BE2C (cell line): ENCODE results near the gene DEFB124.
"Not testable (repeated sequence)": the region's sequence is repeated elsewhere in the genome, so short reads cannot be mapped to it uniquely, and the experiment has no call there.

Experiments used
- DNase-seq: peaks from one replicate; pipeline ENCODE4 v3.0.0-alpha.2; 2020
- H3K27me3 ChIP-seq: fragments of 250-450 bp; sonication (Bioruptor Pico); 2 replicates; pipeline ENCODE4 v1.5.1; 2020; ENCODE audit warnings: mild to moderate bottlenecking
- H3K36me3 ChIP-seq: fragments of 250-450 bp; sonication (Bioruptor Pico); 2 replicates; pipeline ENCODE4 v1.5.1; 2020; ENCODE audit warnings: mild to moderate bottlenecking
- H3K4me1 ChIP-seq: fragments of 250-450 bp; sonication (Bioruptor Pico); 2 replicates; pipeline ENCODE4 v1.5.1; 2020
- H3K4me3 ChIP-seq: 2 replicates; pipeline ENCODE4 v1.5.1; 2011; ENCODE audit warnings: low read depth, low read length
- H3K9me3 ChIP-seq: fragments of 250-450 bp; sonication (Bioruptor Pico); 2 replicates; pipeline ENCODE4 v1.5.1; 2020
- TF ChIP-seq, protein P1 (sequence below): IDR thresholded peaks from 2 replicates; pipeline ENCODE4 v1.5.1; 2012; ENCODE audit warnings: mild to moderate bottlenecking, low read depth, low read length

Gene DEFB124

GRCh38 chr20:31505903-31506302 lies 31.0 kb upstream of the DEFB124 start:
- Histone ChIP-seq H3K4me1 (no peaks in the 10 kb centered on the region), H3K4me3 (no peak overlapping the region), H3K9me3 (no peaks in the 10 kb centered on the region), H3K27me3 (no peaks in the 10 kb centered on the region), H3K36me3 (no peaks in the 10 kb centered on the region)
- TF ChIP-seq, protein P1, sequence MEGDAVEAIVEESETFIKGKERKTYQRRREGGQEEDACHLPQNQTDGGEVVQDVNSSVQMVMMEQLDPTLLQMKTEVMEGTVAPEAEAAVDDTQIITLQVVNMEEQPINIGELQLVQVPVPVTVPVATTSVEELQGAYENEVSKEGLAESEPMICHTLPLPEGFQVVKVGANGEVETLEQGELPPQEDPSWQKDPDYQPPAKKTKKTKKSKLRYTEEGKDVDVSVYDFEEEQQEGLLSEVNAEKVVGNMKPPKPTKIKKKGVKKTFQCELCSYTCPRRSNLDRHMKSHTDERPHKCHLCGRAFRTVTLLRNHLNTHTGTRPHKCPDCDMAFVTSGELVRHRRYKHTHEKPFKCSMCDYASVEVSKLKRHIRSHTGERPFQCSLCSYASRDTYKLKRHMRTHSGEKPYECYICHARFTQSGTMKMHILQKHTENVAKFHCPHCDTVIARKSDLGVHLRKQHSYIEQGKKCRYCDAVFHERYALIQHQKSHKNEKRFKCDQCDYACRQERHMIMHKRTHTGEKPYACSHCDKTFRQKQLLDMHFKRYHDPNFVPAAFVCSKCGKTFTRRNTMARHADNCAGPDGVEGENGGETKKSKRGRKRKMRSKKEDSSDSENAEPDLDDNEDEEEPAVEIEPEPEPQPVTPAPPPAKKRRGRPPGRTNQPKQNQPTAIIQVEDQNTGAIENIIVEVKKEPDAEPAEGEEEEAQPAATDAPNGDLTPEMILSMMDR = no peak
- DNase-seq = no peak

DNA sequence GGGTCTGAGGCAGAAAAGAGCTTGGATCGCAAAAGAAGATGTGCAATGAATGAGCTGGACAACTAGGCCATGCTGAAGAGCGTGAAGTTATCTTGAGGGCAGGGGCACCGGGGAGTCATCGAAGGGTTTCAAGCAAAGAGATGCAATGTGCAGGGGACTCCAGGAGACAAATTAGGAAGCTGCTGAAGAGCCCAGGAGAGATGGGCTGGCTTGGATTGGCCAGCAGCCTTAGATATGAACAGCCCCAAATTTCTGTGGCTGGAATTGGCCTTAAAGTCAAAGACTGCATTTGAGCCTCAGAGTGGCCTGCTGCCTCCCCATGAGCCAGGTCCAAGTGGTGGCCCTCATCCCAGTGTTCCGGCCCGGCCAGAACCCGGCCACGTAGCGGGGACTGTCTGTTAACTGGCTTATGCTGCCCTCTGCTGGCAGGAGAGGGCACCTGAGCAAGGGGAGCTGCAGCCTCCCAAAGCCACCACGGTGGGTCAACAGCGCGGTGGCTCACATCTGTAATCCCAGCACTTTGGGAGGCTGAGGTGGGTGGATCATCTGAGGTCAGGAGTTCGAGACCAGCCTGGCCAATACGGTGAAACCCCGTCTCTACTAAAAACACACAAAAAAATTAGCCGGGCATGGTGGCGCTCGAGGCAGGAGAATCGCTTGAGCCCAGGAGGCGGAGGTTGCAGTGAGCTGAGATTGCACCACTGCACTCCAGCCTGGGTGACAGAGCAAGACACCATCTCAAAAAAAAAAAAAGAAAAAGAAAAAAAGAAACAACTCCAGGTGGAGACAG lies 28.2 kb upstream of the DEFB124 start:
- DNase-seq = peak; percentile 88

DNA sequence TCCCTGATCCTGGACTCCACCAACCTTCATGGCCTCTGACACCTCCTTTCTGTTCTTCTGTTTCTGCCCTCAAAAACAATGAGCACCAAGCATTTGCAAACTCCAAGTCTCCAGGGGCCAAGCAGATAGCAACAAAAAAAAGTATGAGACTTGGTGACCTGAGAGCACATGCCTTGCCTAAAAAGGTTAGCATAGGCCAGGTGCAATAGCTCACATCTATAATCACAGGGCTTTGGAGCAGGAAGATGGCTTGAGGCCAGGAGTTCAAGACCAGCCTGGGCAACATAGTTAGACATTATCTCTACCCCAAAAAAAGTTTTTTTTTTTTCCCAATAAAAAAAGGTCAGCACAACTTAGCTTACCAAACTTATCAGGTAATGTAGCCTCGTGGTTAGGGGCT lies 25.6 kb upstream of the DEFB124 start:
- Histone ChIP-seq H3K27me3 (no peaks in the 10 kb centered on the region), H3K4me3 (no peak overlapping the region), H3K4me1 (no peaks in the 10 kb centered on the region; the same call in none of the 2 replicates), H3K9me3 (no peaks in the 10 kb centered on the region), H3K36me3 (no peaks in the 10 kb centered on the region)
- DNase-seq = no peak
- TF ChIP-seq, protein P1 = no peak

More for the DNA sequence above, 28.2 kb upstream of the DEFB124 start:
- not testable (repeated sequence) for H3K36me3 ChIP-seq, H3K4me3 ChIP-seq, H3K27me3 ChIP-seq, H3K9me3 ChIP-seq, H3K4me1 ChIP-seq
- TF ChIP-seq, protein P1 = peak; percentile 85

- no peaks in the 10 kb centered on the region for H3K36me3 ChIP-seq
- H3K4me1 ChIP-seq = no peaks in the 10 kb centered on the region; the same call in none of the 2 replicates
- no peak overlapping the region for H3K4me3 ChIP-seq
- DNase-seq = no peak
- TF ChIP-seq, protein P1 = no peak
- H3K27me3 ChIP-seq = no peaks in the 10 kb centered on the region
- no peaks in the 10 kb centered on the region for H3K9me3 ChIP-seq
Measured at GRCh38 chr20:31497838-31498540, 23.1 kb upstream of the DEFB124 start.

GRCh38 chr20:31496761-31497295 lies 21.9 kb upstream of the DEFB124 start:
- Histone ChIP-seq H3K36me3 (no peaks in the 10 kb centered on the region), H3K4me3 (peak overlapping the region; percentile 19; the same call in 1 of the 2 replicates), H3K9me3 (no peaks in the 10 kb centered on the region), H3K27me3 (no peaks in the 10 kb centered on the region), H3K4me1 (no peaks in the 10 kb centered on the region; the same call in none of the 2 replicates)
- TF ChIP-seq, protein P1 = no peak
- peak; percentile 60 for DNase-seq
